Type B pancreatic cell (in vitro differentiated cells): Measurements from ENCODE around the gene NR0B2. TPM values are rescaled to one million over a fixed set of nuclear protein-coding genes. Genes with fewer than 3 reads are reported as not detected.

ENCODE experiments used
- DNase-seq: peaks from one replicate; pipeline ENCODE4 v3.0.0; 2021; ENCODE audit warnings: mixed read lengths; ENCODE audit not compliant: unreplicated experiment; ENCODE audit errors: extremely low spot score
- H3K27ac Mint-ChIP-seq: 2 replicates; pipeline ENCODE4 v1.8.0; 2021; ENCODE audit warnings: mild to moderate bottlenecking, mixed read lengths
- H3K27me3 Mint-ChIP-seq: 2 replicates; pipeline ENCODE4 v1.8.0; 2021; ENCODE audit warnings: mixed read lengths
- H3K36me3 Mint-ChIP-seq: 2 replicates; pipeline ENCODE4 v1.8.0; 2021; ENCODE audit warnings: mixed read lengths
- H3K4me1 Mint-ChIP-seq: one replicate; pipeline ENCODE4 v1.8.0; 2021; ENCODE audit warnings: mixed read lengths; ENCODE audit not compliant: unreplicated experiment
- H3K4me3 Mint-ChIP-seq: 2 replicates; pipeline ENCODE4 v1.8.0; 2021; ENCODE audit warnings: mild to moderate bottlenecking, mixed read lengths
- H3K9me3 Mint-ChIP-seq: 2 replicates; pipeline ENCODE4 v1.8.0; 2021; ENCODE audit warnings: mixed read lengths
- CTCF ChIP-seq: fragments of 200-600 bp; sonication (generic); conservative IDR thresholded peaks from 2 replicates; pipeline ENCODE4 v1.5.0; 2021; ENCODE audit warnings: antibody characterized with exemption, mild to moderate bottlenecking
- total RNA-seq: library from RNA; stranded (reverse); gene quantifications from 2 replicates; pipeline ENCODE4 v1.2.1, GENCODE V29; 2021; ENCODE audit warnings: low replicate concordance

The NR0B2 gene
- total RNA-seq, 1 donor from 2014 or later = 7.2 TPM

- Mint-ChIP-seq H3K4me3 (no peak overlapping the region), H3K9me3 (peaks cover 5% of the 10 kb centered on the region), H3K27ac (no peak overlapping the region), H3K36me3 (no peaks in the 10 kb centered on the region), H3K27me3 (peaks cover 50% of the 10 kb centered on the region), H3K4me1 (peaks cover 5% of the 10 kb centered on the region)
- TF ChIP-seq CTCF = no peak
- DNase-seq = no peak
Observed at GRCh38 chr1:26957306-26957705, 43.5 kb upstream of the NR0B2 start.

- Mint-ChIP-seq H3K27me3 (peaks cover 40% of the 10 kb centered on the region), H3K4me1 (peaks cover 5% of the 10 kb centered on the region), H3K27ac (no peak overlapping the region), H3K4me3 (no peak overlapping the region), H3K36me3 (no peaks in the 10 kb centered on the region), H3K9me3 (peaks cover 5% of the 10 kb centered on the region)
- TF ChIP-seq CTCF = no peak
- no peak for DNase-seq
Observed at GRCh38 chr1:26956321-26956720, 42.5 kb upstream of the NR0B2 start.

- TF ChIP-seq CTCF = no peak
- DNase-seq = no peak
- no peak overlapping the region for H3K4me3 Mint-ChIP-seq
- H3K4me1 Mint-ChIP-seq = peaks cover 5% of the 10 kb centered on the region
- H3K36me3 Mint-ChIP-seq = peaks cover 5% of the 10 kb centered on the region
- peaks cover 19% of the 10 kb centered on the region for H3K27me3 Mint-ChIP-seq
- H3K9me3 Mint-ChIP-seq = peaks cover 5% of the 10 kb centered on the region
- no peak overlapping the region for H3K27ac Mint-ChIP-seq
Observed at GRCh38 chr1:26953374-26953773, 39.6 kb upstream of the NR0B2 start.

- Mint-ChIP-seq H3K27me3 (peaks cover 12% of the 10 kb centered on the region), H3K36me3 (peaks cover 5% of the 10 kb centered on the region), H3K27ac (peak overlapping the region; percentile 67), H3K4me1 (peaks cover 5% of the 10 kb centered on the region), H3K9me3 (peaks cover 5% of the 10 kb centered on the region), H3K4me3 (no peak overlapping the region)
- TF ChIP-seq CTCF = no peak
- DNase-seq = no peak
Observed at GRCh38 chr1:26951821-26952497, 38.2 kb upstream of the NR0B2 start.

- Mint-ChIP-seq H3K4me1 (peaks cover 5% of the 10 kb centered on the region), H3K27me3 (peaks cover 6% of the 10 kb centered on the region), H3K36me3 (peaks cover 5% of the 10 kb centered on the region), H3K4me3 (no peak overlapping the region), H3K27ac (peak overlapping the region; percentile 67), H3K9me3 (peaks cover under 1% of the 10 kb centered on the region)
- TF ChIP-seq CTCF = no peak
- no peak for DNase-seq
Observed at GRCh38 chr1:26951216-26951615, 37.4 kb upstream of the NR0B2 start.

GRCh38 chr1:26950602-26951001, 36.8 kb upstream of the NR0B2 start:
- no peak for DNase-seq
- no peak for TF ChIP-seq CTCF
- H3K9me3 Mint-ChIP-seq = no peaks in the 10 kb centered on the region
- H3K36me3 Mint-ChIP-seq = peaks cover 5% of the 10 kb centered on the region
- H3K27me3 Mint-ChIP-seq = peaks cover 4% of the 10 kb centered on the region
- no peak overlapping the region for H3K4me3 Mint-ChIP-seq
- peak overlapping the region; percentile 75 for H3K27ac Mint-ChIP-seq
- peaks cover 5% of the 10 kb centered on the region for H3K4me1 Mint-ChIP-seq
